Measurements from ENCODE around the gene SIX2. TPM values are rescaled to one million over a fixed set of nuclear protein-coding genes. Genes with fewer than 3 reads are reported as not detected.

SIX2 gene
- total RNA-seq, 1 experiment from 2014 or later, result 0.51 TPM

DNA sequence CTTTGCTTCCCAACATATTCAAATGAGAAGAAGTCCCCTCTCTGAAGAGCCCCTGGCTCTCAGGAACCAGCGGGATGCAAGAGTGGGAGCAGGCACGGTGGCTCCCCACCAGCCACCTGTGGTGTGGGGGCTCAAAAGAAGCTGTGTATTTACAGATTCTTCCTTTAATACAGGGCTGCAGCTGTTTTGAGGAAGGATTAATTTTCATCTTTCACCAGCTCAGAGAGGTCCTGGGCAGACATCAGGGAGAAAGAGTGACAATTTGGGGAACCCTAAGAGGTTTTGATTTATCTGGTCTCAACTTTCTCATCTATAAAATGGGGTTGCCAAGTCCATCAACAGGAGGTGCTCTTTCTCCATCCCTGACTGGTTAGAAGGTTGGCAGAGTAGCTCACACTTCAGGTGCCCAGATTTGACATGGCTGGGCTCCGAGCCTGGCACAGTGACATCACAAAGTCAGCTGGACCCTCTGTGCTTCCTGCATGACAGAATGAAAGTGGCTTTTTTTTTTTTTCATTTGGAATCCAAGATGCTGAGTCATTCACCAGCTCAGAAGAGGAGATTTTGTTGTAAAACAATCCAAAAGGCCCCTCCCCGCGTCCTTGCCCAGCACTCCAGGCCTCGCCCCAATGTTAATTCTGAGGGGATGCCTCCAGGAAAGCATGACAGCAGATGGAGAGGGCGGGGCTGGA is 15.5 kb upstream of the SIX2 start:
- Histone ChIP-seq H3K36me3 (ENCODE audit: control insufficient read depth, insufficient read depth, low read length) (no peaks in the 10 kb centered on the region), H3K4me3 (ENCODE audit: low read depth in 2 of 2, low read length in 2 of 2) (no peak overlapping the region), H3K4me1 (ENCODE audit: control insufficient read depth, insufficient read depth, low read length) (no peaks in the 10 kb centered on the region), H3K27ac (ENCODE audit: low read length) (no peak overlapping the region), H3K9me3 (ENCODE audit: control insufficient read depth, insufficient read depth, low read depth, low read length) (no peaks in the 10 kb centered on the region), H3K27me3 (ENCODE audit: control insufficient read depth, insufficient read depth, low read length) (peaks cover 2% of the 10 kb centered on the region)
- DNase-seq (ENCODE audit: low read depth, low spot score) (peak; percentile 42), ATAC-seq (no peak)
- BruUV-seq (replicated peaks), result no TSS peak
- in situ Hi-C loops (cut with HindIII; ENCODE audit: low pct_unique_long_range_greater_than_20kb, low sequenced_read_pairs), result no loop called here
- POLR2A ChIA-PET, result no interaction called here
- TF ChIP-seq, protein P1, sequence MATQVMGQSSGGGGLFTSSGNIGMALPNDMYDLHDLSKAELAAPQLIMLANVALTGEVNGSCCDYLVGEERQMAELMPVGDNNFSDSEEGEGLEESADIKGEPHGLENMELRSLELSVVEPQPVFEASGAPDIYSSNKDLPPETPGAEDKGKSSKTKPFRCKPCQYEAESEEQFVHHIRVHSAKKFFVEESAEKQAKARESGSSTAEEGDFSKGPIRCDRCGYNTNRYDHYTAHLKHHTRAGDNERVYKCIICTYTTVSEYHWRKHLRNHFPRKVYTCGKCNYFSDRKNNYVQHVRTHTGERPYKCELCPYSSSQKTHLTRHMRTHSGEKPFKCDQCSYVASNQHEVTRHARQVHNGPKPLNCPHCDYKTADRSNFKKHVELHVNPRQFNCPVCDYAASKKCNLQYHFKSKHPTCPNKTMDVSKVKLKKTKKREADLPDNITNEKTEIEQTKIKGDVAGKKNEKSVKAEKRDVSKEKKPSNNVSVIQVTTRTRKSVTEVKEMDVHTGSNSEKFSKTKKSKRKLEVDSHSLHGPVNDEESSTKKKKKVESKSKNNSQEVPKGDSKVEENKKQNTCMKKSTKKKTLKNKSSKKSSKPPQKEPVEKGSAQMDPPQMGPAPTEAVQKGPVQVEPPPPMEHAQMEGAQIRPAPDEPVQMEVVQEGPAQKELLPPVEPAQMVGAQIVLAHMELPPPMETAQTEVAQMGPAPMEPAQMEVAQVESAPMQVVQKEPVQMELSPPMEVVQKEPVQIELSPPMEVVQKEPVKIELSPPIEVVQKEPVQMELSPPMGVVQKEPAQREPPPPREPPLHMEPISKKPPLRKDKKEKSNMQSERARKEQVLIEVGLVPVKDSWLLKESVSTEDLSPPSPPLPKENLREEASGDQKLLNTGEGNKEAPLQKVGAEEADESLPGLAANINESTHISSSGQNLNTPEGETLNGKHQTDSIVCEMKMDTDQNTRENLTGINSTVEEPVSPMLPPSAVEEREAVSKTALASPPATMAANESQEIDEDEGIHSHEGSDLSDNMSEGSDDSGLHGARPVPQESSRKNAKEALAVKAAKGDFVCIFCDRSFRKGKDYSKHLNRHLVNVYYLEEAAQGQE (IDR thresholded peaks at IDR 0.05; ENCODE audit: insufficient read depth in 1 of 2, low read depth in 2 of 2, low read length in 1 of 2), result no peak
- TF ChIP-seq, protein P2, sequence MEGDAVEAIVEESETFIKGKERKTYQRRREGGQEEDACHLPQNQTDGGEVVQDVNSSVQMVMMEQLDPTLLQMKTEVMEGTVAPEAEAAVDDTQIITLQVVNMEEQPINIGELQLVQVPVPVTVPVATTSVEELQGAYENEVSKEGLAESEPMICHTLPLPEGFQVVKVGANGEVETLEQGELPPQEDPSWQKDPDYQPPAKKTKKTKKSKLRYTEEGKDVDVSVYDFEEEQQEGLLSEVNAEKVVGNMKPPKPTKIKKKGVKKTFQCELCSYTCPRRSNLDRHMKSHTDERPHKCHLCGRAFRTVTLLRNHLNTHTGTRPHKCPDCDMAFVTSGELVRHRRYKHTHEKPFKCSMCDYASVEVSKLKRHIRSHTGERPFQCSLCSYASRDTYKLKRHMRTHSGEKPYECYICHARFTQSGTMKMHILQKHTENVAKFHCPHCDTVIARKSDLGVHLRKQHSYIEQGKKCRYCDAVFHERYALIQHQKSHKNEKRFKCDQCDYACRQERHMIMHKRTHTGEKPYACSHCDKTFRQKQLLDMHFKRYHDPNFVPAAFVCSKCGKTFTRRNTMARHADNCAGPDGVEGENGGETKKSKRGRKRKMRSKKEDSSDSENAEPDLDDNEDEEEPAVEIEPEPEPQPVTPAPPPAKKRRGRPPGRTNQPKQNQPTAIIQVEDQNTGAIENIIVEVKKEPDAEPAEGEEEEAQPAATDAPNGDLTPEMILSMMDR (IDR thresholded peaks at IDR 0.05), result peak; percentile 15; the same call in 1 of the 2 replicates
- CTCF ChIA-PET, result interaction anchor here (0.6 kb wide), 2 partner anchors 469 to 911 kb away, joined by 4 to 6 read pairs; no protein-coding TSS in a partner anchor
- intact Hi-C loops (cut with micrococcal nuclease; ENCODE audit: unreplicated experiment), result no loop called here

DNA sequence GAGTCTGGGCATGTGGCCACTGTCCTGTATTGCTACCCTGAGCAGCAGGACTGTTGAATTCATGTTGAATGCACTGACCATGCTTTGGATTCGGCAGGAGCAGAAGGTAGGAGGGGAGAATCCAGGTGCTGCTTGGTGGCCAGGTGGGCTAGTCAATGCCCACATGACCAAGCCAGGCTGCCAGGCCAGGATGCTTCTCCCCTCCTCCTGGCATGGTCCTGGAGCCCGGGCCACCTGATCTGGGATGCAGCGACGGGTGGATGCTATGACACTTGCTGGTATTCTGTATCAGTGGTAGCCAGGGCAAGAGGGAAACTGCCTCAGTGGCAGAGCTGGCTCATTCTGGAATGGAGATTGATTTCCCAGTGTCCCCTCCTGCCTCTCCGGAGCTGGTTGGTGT is 14.8 kb upstream of the SIX2 start:
- ATAC-seq (no peak), DNase-seq (ENCODE audit: low read depth, low spot score) (no peak)
- Histone ChIP-seq H3K36me3 (ENCODE audit: control insufficient read depth, insufficient read depth, low read length) (no peaks in the 10 kb centered on the region), H3K9me3 (ENCODE audit: control insufficient read depth, insufficient read depth, low read depth, low read length) (no peaks in the 10 kb centered on the region), H3K4me1 (ENCODE audit: control insufficient read depth, insufficient read depth, low read length) (no peaks in the 10 kb centered on the region), H3K27me3 (ENCODE audit: control insufficient read depth, insufficient read depth, low read length) (no peaks in the 10 kb centered on the region; the same call in 1 of the 2 replicates), H3K4me3 (ENCODE audit: low read depth in 2 of 2, low read length in 2 of 2) (no peak overlapping the region), H3K27ac (ENCODE audit: low read length) (no peak overlapping the region)
- no TSS peak for BruUV-seq (replicated peaks)
- in situ Hi-C loops (cut with HindIII; ENCODE audit: low pct_unique_long_range_greater_than_20kb, low sequenced_read_pairs) (no loop called here), intact Hi-C loops (cut with micrococcal nuclease; ENCODE audit: unreplicated experiment) (no loop called here)
- CTCF ChIA-PET, result interaction anchor here (0.6 kb wide), 1 partner anchor 912 kb away, joined by 4 read pairs; no protein-coding TSS in a partner anchor
- POLR2A ChIA-PET, result no interaction called here
- TF ChIP-seq, protein P1 (IDR thresholded peaks at IDR 0.05; ENCODE audit: insufficient read depth in 1 of 2, low read depth in 2 of 2, low read length in 1 of 2), result no peak
- TF ChIP-seq SIN3A (IDR thresholded peaks at IDR 0.05; ENCODE audit: borderline replicate concordance, insufficient read depth, low read depth, low read length) (no peak), POLR2AphosphoS5 (IDR thresholded peaks at IDR 0.05; ENCODE audit: low read depth, low read length) (no peak), TCF7L2 (IDR thresholded peaks at IDR 0.05; ENCODE audit: low read depth, low read length) (no peak)
- TF ChIP-seq, protein P2 (IDR thresholded peaks at IDR 0.05), result no peak
